OCI-LY1 (cell line): ENCODE data around the gene SVOPL.

Experiments
- H2AFZ ChIP-seq: fragments of 200-600 bp; sonication (generic), shearing (Covaris generic); 2 replicates; pipeline ENCODE4 v1.6.0; 2014; ENCODE audit warnings: antibody characterized with exemption, mild to moderate bottlenecking, low read length
- H3F3A ChIP-seq: fragments of 200-600 bp; sonication (generic), shearing (Covaris generic); 2 replicates; pipeline ENCODE4 v1.6.0; 2014; ENCODE audit warnings: mild to moderate bottlenecking, antibody characterized with exemption, low read length, moderate library complexity; ENCODE audit not compliant: insufficient read depth
- H3K27ac ChIP-seq: fragments of 200-600 bp; sonication (generic); 2 replicates; pipeline ENCODE4 v1.5.1; 2014; ENCODE audit warnings: low read length, mixed run types, mild to moderate bottlenecking, low read depth; ENCODE audit not compliant: poor library complexity, severe bottlenecking
- H3K27me3 ChIP-seq: fragments of 200-600 bp; sonication (generic); 2 replicates; pipeline ENCODE4 v1.6.0; 2014; ENCODE audit warnings: antibody characterized with exemption, mild to moderate bottlenecking, low read length, moderate library complexity; ENCODE audit not compliant: insufficient read depth
- H3K36me3 ChIP-seq: fragments of 200-600 bp; sonication (generic); 2 replicates; pipeline ENCODE4 v1.6.1; 2014; ENCODE audit warnings: mild to moderate bottlenecking, antibody characterized with exemption, low read length, moderate library complexity, mixed read lengths; ENCODE audit not compliant: insufficient read depth
- H3K4me1 ChIP-seq: fragments of 200-600 bp; sonication (generic); 2 replicates; pipeline ENCODE4 v1.5.1; 2014; ENCODE audit warnings: mild to moderate bottlenecking, low read length, moderate library complexity; ENCODE audit not compliant: insufficient read depth, severe bottlenecking
- H3K4me2 ChIP-seq: fragments of 200-600 bp; sonication (generic), shearing (Covaris generic); 2 replicates; pipeline ENCODE4 v1.6.1; 2014; ENCODE audit warnings: low read length
- H3K4me3 ChIP-seq: fragments of 200-600 bp; sonication (generic); 2 replicates; pipeline ENCODE4 v1.5.1; 2014; ENCODE audit warnings: low read length, low read depth, mild to moderate bottlenecking, mixed read lengths; ENCODE audit not compliant: poor library complexity, severe bottlenecking
- H3K79me2 ChIP-seq: fragments of 200-600 bp; shearing (Covaris generic); 2 replicates; pipeline ENCODE4 v1.6.1; 2016; ENCODE audit warnings: mixed run types, low read length, mixed read lengths; ENCODE audit not compliant: insufficient read depth
- H3K9ac ChIP-seq: fragments of 200-600 bp; sonication (generic), shearing (Covaris generic); 2 replicates; pipeline ENCODE4 v1.6.1; 2014; ENCODE audit warnings: mild to moderate bottlenecking, low read length, mixed read lengths
- H3K9me2 ChIP-seq: fragments of 200-600 bp; sonication (generic), shearing (Covaris generic); 2 replicates; pipeline ENCODE4 v1.6.1; 2014; ENCODE audit warnings: low read depth, mild to moderate bottlenecking, low read length, mixed read lengths
- H3K9me3 ChIP-seq: fragments of 200-600 bp; shearing (Covaris generic); 2 replicates; pipeline ENCODE4 v1.6.1; 2014; ENCODE audit warnings: low read length, mixed read lengths
- H4K20me1 ChIP-seq: fragments of 200-600 bp; sonication (generic), shearing (Covaris generic); 2 replicates; pipeline ENCODE4 v1.6.0; 2016; ENCODE audit warnings: mild to moderate bottlenecking, low read length; ENCODE audit not compliant: insufficient read depth
- CTCF ChIP-seq: fragments of 200-600 bp; sonication (generic), shearing (Covaris generic); IDR thresholded peaks from 2 replicates; pipeline ENCODE4 v1.5.1; 2017; ENCODE audit warnings: mild to moderate bottlenecking, antibody characterized with exemption, low read length, moderate library complexity, mixed read lengths
- EZH2 ChIP-seq: fragments of 200-600 bp; sonication (generic), shearing (Covaris generic); IDR thresholded peaks from 2 replicates; pipeline ENCODE4 v1.8.0; 2017; ENCODE audit warnings: borderline replicate concordance, mixed run types, mild to moderate bottlenecking, antibody characterized with exemption, low read length, moderate library complexity, mixed read lengths

The SVOPL gene

GRCh38 chr7:138546064-138546619 lies 155.0 kb downstream of the SVOPL start:
- no peak for TF ChIP-seq CTCF
- no peak for TF ChIP-seq EZH2
- H3K4me3 ChIP-seq: no peak overlapping the region
- no peak overlapping the region for H3K4me2 ChIP-seq
- H3K9ac ChIP-seq: no peak overlapping the region
- H4K20me1 ChIP-seq: no peaks in the 10 kb centered on the region
- no peaks in the 10 kb centered on the region for H3K9me3 ChIP-seq
- no peaks in the 10 kb centered on the region for H3F3A ChIP-seq
- no peak overlapping the region for H3K27ac ChIP-seq
- no peak overlapping the region for H2AFZ ChIP-seq
- no peaks in the 10 kb centered on the region for H3K9me2 ChIP-seq
- no peaks in the 10 kb centered on the region for H3K79me2 ChIP-seq
- H3K27me3 ChIP-seq: no peaks in the 10 kb centered on the region
- peaks cover 70% of the 10 kb centered on the region for H3K36me3 ChIP-seq
- H3K4me1 ChIP-seq: no peaks in the 10 kb centered on the region

- Histone ChIP-seq H2AFZ (no peak overlapping the region), H3K27ac (no peak overlapping the region), H3K9me3 (no peaks in the 10 kb centered on the region), H3K4me2 (no peak overlapping the region), H3K4me3 (no peak overlapping the region), H4K20me1 (no peaks in the 10 kb centered on the region), H3K4me1 (no peaks in the 10 kb centered on the region), H3K9me2 (no peaks in the 10 kb centered on the region), H3K79me2 (no peaks in the 10 kb centered on the region), H3F3A (no peaks in the 10 kb centered on the region), H3K27me3 (no peaks in the 10 kb centered on the region), H3K9ac (no peak overlapping the region), H3K36me3 (peaks cover 75% of the 10 kb centered on the region)
- no peak for TF ChIP-seq EZH2
- no peak for TF ChIP-seq CTCF
Measured at GRCh38 chr7:138545123-138545522, 156.0 kb downstream of the SVOPL start.
